RCC 7860 (cell line): ENCODE results near the gene ODF4.
"Not testable (repeated sequence)": the region's sequence is repeated elsewhere in the genome, so short reads cannot be mapped to it uniquely, and the experiment has no call there.

Experiments used
- DNase-seq: peaks from one replicate; pipeline ENCODE4 v3.0.0-alpha.2; 2015; ENCODE audit warnings: low spot score
- FAIRE-seq: peaks from 2 replicates; lab custom pipeline; 2012; peaks lifted over from hg19 to GRCh38; lab: Jason Lieb, UNC

ODF4 gene

DNA sequence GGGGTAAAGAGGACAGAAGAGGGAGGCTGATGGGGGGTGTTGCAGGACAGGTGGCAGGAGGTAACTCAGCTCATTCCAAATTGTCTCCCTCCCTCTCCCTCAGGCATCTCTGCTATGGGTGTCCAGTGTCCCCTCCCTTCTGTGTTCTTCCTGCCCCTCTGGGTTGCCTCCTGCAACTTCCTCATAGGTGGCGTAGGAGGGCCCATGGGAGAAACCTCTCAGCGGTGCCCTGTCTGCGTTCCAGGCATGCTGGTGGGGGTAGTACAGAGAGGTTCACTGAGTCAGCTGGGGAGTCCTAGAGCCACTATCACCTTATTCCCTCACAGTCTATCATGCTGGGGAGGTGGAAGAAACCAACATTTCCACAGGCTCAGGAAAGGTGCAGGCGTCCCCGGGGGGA is 14.7 kb upstream of the ODF4 start:
- FAIRE-seq (no peak), DNase-seq (no peak)

DNA sequence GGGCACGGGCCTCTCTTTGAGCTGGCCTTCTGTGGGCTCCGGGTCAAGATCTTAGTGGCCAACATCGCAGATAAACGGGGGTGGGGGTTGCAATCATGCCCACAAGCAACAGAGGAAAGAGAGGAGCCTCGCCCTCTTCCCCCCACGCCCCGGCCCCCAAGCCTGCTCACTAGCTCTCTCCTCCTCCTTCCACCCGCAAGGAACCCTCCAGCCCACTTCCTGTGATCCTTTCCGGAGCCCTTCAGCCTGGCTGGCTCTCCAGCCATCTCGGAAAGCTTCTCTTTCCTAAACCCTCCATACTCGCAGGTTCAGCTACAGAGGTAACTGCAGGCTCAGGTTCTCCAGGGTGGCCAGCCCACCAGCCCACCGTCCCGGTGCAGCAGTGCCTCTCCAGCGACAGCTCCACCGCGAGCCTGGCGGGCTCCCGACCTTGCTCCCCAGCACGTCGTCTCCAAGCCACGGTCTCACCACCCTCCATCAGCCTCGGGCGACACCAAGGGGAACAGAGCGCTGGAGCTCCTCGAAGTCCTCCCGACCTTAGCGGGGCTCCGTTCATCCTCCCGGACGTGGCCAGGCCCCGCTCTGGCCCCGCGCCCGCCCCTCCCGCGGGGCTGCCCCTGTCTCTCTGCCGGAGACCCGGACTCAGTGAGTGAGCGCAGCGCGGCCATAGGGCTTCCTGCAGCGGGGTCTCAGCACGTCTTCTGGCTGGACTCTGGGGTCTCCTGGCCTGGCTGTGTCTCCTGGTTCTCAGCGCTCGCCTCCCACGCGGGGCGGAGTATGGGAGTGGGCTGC is 12.9 kb upstream of the ODF4 start:
- DNase-seq (no peak), FAIRE-seq (no peak)

DNA sequence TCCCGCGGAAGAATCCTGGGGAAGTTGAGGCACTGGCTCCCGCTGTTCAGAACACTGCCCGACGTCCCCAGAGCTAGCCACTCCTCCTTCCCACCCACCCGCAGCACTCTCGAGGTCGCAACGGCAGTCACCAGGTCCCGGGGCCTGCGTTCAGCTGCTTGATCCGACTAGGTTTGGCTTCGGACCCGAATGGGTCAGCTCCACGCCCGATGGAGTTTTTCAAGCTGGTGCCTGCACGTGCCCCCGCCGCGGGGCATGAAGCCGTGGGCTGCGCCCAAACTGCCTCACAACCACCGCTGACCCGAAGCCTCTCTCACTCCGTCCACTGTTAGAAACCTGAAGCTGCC is 12.4 kb upstream of the ODF4 start:
- FAIRE-seq (no peak), DNase-seq (no peak)

DNA sequence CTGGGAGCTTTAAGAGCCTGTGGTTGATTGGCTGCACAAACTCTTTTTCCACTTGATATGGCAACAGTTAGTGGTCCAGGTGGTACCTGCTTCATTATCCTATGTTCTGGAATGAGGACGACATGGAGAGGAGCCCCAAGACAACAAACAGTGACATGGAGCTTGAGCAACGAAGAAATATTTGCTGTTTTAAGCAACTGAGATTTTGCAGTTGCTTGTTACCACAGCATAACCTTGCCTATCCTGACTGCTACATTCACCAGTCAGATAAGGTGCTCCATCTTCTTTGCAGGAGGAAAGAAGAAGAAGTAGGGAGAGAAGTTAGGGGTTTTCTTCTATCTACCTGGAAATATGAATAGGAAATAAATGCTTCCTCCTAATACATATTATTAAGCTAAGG is 7.5 kb upstream of the ODF4 start:
- no peak for FAIRE-seq

DNA sequence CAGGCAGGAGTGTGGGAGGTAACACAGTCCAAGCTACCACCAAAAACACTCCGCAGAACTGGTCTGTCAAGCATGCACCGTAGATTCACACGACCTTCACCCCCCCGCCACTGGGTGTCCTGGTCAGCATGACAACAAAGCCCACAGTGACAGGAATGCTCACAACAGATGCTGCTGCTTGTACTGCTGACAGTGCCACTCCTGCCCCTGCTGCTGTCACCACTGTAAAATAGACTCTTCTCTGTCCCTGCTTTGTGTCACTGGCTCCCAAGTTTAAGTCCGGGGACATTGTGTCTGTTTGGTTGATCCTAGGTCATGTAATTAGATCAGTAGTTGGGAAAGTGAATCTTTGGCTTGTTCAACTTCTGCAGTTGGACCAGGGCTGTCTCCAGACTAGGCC is 7.0 kb upstream of the ODF4 start:
- no peak for DNase-seq
- no peak for FAIRE-seq

More for the DNA sequence above, 7.5 kb upstream of the ODF4 start:
- no peak for DNase-seq

DNA sequence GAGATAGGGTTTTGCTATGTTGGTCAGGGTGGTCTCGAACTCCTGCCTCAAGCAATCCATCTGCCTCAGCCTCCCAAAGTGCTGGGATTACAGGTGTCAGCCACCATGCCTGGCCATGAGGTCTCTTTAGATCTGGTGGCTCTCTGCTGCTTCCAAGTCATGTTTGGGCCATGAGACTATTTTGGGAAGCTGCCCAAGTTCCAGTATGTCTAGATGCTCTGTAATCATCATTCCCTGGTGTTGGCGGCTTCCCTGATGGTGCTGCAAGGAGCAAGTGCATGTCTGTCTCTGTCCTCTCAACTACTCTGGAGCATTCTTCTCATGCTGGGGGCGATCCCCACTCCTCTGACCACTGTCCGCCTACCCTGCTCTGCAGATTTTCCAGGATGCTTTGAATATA is 6.4 kb upstream of the ODF4 start:
- no peak for DNase-seq
- FAIRE-seq = no peak

DNA sequence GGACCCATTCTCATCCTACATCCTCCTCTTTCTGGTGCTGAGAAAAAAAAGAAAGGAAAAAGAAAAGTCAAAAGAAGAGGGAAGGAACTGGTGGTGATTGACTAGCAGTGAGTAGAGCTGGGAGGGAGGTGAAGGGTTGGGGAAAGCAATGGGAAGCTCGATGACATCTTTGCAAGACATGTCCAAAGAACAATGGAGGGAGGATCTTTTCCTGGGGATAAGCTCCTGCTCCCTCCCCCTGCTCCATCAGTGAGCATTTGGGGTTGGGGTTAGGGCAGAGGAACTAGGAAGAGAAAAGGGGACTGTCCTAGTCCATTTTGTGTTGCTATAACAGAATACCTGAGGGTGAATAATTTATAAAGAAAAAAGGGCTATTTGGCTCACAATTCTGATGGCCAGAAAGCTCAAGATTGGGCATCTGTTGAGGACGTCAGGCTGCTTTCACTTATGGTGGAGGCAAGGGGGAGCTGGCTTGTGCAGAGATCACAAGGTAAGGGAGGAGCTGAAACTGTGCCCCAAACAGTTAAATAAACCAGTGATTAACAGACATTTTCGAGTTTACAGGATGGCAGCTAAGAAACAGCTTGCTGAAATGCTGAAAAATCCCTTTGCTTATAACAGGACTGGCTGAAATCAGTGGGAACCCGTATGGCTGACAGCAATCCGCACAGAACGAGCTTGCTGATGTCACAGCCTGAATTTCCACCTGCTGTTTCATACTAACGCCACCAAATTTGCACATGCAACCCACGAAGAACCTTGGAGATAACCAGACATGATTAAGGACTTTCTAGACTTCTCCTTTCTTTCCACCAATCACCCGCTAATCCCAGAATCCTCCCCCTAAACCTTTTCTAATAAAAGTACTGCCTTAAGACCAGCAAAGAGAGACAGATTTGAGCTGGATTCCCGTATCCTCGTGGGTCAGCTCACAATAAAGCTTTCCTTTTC is 1.6 kb upstream of the ODF4 start:
- no peak for DNase-seq
- FAIRE-seq = no peak

DNA sequence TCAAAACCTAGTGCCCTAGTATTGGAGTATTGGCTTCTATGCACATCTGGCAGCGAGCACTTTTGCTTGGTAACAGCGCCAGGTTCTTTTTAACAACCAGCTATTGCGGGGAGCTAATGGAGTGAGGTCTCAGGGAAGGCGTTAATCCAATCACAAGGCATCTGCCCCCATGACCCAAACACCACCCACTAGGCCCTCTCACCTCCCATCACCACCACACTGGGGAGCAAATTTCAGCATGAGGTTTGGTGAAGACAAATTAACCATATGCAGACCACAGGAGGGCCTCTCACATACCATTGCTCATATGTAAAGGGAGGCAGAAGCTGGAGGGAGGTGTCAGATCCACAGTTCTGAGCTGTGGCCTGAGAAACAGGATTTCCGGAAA is 893 bp upstream of the ODF4 start:
- FAIRE-seq (no peak), DNase-seq (no peak)

DNA sequence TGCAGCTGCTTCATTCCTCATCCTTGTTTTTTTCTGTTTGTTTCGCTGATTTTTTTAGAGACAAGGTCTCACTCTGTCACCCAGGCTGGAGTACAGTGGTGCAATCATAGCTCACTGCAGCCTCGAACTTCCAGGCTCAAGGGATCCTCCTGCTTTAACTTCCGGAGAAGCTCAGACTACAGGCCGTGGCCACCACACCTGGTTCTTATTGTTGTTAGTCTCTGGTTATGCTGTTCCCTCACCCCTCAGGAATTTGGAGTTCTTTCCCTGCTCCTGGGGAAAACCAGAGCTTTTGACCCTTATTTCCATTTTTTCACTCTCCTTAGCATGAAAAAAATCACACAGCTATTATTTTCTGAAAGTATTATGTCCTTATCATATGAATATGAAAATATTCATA is 1.8 kb downstream of the ODF4 start:
- DNase-seq (no peak), FAIRE-seq (no peak)

DNA sequence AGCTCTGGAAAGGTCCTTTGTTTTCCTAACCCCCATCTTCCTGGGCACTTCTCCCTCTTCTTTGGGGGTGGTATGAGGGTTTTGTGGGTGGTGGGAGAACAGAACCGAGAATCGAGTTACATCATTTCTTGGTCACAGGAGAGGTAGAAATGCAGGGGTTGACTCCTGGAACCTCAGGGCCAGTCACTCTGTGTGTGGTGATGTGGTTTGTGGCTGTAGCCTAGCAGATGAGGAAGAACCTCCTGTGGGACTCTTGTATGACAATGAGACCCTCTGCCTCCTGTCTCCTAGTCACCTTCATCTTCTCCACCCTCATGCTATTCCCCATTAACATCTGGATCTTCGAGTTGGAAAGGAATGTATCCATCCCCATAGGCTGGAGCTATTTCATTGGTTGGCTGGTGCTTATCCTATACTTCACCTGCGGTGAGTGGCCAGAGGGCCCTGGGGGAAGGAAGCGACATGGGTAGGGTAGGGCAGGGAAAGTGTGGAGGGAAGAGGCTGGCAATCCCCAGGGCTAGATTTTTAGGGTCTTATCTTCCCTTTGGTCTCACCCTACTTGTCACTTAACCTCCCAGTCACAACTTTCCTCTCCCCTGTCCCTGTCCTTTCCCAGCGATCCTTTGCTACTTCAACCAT is 5.5 kb downstream of the ODF4 start:
- no peak for DNase-seq
- FAIRE-seq = no peak

DNA sequence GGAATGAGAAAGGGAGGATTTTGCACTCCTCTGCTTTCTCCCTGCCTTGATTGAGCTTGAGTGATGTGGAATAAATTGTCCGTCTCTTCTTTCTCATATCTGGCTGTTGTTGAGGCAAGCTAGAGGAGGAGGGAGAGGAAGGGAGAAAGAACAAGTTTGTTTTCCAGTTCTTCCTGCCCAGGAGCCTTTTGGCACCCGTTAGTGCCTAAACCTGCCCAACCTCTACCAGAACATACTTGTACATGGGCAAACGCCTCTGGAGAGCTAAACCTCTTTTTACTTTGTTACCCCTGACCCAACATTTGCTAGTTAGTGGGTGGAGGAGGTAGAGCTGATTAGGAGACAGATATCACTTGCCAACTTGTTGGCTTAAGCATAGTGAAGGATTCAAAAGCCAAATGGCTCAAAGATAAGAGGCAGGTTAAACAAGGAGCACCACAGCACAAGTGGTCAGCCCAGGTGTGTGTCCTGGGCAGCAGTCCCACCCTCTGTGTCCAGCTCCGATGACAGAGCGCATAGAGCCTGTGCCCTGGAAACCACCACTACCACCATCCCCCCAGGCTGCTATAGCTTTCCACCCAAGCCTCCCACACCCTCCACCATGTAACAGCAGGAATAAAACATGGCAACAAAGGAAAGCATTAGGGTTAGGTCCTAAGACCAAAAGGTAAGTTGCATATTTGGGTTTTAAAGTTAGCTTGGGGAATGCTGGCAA is 6.5 kb downstream of the ODF4 start:
- FAIRE-seq = no peak
- DNase-seq = no peak

DNA sequence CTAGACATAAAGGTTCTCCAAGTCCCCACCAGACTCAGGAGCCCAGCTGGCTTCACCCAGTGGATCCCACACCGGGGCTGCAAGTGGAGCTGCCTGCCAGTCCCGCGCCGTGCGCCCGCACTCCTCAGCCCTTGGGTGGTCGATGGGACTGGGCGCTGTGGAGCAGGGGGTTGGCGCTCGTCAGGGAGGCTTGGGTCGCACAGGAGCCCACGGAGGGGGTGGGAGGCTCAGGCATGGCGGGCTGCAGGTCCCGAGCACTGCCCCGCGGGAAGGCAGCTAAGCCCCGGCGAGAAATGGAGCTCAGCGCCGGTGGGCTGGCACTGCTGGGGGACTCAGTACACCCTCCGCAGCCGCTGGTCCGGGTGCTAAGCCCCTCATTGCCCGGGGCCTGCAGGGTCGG is 7.4 kb downstream of the ODF4 start:
- FAIRE-seq = not testable (repeated sequence)

DNA sequence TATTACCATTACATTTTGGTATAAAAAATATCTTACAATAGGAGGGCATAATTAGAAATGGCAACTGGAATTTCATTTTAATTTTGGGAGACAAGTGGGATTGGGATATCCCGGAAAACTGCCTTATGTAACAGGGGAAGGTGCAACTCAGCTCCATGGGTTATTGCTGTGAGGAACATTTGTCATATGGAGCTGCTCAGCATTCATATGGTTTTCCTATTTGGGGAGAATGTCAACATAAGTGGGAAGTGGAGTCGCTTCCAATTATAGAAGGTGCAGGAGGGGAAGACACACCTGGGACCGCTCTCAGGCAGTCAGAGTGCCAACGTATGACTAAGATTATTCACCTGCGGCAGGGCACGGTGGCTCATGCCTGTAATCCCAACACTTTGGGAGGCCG is 10.7 kb downstream of the ODF4 start:
- FAIRE-seq = no peak
- no peak for DNase-seq

More for the DNA sequence above, 7.4 kb downstream of the ODF4 start:
- DNase-seq = not testable (repeated sequence)

DNA sequence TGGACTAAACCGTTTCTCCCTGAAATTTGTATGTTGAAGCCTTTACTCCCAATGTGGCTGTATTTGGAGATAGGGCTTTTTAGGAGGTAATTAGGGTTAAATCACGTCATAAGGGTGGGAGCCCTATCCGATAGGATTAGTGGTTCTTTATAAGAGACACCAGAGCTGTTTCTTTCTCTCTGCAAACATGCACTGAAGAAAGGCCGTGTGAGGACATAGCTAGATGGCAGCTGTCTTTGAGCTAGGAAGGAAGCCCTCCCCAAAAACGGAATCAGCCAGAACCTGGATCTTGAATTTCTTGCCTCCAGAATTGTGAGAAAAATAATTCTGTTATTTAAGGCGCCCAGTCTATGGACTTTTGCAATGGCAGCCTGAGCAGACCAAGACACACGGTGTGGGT is 14.1 kb downstream of the ODF4 start:
- DNase-seq (no peak), FAIRE-seq (no peak)

DNA sequence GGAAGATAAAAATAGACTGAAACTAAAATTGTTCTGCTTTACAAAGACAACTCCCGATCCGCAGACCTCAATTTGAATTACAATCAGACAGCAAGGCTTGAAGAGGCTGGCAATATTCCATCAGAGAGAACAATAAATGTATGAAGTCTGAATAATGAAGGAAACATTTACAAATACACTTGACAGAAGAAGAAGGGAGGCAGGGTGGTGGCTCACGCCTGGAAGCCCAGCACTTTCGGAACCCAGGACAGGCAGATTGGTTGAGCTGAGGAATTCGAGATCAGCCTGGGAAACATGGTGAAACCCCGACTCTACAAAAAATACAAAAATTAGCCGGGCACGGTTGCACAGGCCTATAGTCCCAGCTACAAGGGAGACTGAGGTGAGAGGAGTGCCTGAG is 14.6 kb downstream of the ODF4 start:
- FAIRE-seq (no peak), DNase-seq (no peak)

DNA sequence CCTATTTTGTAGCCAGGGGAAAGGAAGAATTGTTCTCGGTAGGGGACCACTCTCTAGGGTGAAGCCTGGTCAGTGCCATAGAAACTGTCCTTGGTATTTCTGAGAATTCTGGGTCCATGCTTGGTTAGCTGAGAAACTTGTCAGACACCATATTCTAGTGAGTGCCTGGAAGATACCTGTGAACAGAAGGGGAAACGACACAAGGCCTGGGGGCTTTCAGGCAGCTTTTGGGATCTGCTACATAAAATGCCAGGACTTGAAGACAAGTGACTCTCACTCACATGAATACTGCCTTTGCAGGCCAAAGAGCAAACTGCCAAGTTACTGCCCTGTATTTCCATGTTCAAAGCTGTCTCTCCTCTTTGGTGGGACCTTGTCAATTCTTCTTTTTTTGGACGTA is 18.3 kb downstream of the ODF4 start:
- FAIRE-seq (no peak), DNase-seq (no peak)

DNA sequence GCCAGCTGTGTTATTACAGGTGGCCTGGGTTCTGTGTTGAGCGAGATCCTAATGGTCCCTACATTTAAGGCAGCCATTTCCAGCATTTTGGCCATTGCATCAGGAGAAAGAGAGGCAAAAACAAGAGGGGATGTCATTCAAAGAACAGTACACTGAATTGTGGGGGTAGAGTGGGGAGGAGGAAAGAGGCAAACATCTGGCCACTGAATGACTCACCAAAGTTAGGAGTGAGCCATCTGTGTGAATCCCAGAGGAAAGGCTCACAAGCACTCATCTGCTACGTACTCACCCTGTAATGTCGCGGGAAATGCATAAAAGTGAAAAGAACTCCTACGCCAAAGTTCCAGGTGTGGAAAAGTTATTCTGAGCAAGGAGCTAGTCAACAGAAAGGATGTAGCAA is 20.1 kb downstream of the ODF4 start:
- FAIRE-seq = no peak
- no peak for DNase-seq

DNA sequence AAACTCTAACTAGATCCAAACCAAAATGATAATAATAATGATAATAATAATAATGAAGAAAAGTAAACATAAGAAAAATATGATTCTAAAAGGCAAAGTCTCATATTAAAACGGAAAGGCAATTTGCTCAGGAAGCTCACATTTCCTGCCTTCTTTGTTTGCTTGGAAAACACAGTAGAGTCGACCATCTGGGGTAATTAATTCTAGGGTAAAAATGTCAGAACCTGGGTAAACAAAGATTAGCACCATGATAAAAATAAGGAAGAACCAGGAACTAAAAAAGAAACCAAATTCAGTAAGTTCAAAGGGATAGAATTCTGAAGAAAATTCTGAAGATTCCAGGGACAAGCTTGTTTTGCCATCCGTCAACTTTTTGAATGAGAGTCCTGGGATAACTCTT is 20.6 kb downstream of the ODF4 start:
- DNase-seq (no peak), FAIRE-seq (no peak)

DNA sequence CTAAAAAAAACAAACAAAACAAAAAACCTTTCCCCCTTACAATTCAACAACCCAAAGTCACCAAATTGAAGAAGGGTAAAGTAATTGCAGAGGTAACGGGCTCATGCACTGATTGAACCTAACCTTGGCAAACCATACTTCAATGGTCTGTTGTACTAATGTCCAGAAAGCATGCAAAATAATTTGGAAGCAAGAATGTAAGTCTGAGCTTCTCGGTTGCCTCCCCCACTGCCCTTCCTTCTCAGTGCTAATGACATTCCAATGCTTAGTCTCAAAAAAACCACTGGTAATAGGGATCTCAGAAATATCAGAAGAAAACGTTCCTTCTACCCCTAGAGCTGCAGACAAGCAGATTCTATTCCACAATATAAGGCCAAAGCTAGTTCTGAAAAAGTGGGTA is 21.1 kb downstream of the ODF4 start:
- DNase-seq (no peak), FAIRE-seq (no peak)

DNA sequence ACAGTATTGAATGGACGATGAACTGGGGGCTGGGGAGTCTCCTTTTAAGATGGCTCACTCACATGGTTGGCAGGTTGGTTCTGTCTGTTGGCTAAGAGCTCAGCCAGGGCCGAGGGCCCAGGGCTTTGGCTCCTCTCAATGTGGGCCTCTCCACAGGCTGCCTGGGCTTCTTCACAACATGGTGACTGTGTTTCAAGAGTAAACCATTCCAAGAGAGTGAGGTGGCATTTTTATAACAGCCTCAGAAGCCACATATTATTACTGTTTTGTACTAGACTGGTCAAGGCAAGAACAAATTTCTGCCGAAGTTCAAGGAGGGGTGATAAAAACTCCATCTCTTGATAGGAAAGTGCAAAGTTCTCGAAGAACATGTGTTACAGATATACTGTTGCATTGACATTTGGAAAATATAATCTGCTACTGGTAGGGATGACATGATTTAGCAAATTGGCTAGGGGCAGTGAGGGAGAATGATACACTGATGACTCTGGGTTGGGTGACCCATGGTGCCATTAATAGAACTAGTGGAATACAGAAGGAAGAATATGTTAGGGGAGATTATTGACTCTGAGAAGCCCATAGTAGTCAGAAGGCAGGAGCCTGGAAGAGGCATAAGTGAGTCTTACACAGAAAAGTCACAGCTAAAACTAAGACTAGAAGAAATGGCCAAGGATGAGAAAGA is 23.2 kb downstream of the ODF4 start:
- FAIRE-seq = no peak
- no peak for DNase-seq

DNA sequence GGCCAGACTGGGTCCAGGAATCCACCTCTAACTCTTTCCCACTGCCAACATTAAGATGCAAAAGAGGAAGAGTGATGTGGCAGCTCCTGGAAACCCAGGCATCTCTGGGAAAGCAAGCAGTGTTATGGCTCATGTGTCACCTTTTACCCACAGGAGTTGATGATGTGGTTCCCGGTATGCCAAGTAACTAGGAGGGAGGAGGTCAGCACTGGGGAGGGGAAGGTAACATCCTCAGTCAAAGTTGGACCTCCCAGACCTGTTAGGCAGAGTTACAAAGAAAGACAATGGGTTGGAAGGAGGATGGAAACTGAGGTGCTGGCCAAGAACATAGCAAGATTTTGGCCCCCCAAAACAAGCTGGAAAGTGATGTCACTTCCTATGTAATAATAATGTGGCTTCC is 25.5 kb downstream of the ODF4 start:
- FAIRE-seq = no peak

More for the DNA sequence above, 25.5 kb downstream of the ODF4 start:
- DNase-seq = peak; percentile 28
